K562 (cell line): Measurements from ENCODE around the gene KCTD1.

Source experiments
- CBX3 ChIP-seq, 2 experiments: IDR thresholded peaks; 1 replicate in 1 of 2; 2 replicates in 1 of 2; pipeline ENCODE4 v1.6.1; 2012; ENCODE audit warnings: inconsistent platforms in 2 of 2, low read length in 2 of 2, borderline replicate concordance in 1 of 2, control low read depth in 1 of 2
- CTCF ChIP-seq, 3 experiments: IDR thresholded peaks in 2 of 3; conservative IDR thresholded peaks in 1 of 3; 2 replicates each; pipeline ENCODE4 v1.5.1; 2011 to 2012; ENCODE audit warnings: low read length in 3 of 3, mild to moderate bottlenecking in 3 of 3, control low read depth in 2 of 3, improper control_type of control experiment in 1 of 3, inconsistent platforms in 1 of 3, low read depth in 1 of 3, mixed read lengths in 1 of 3, moderate library complexity in 1 of 3; ENCODE audit not compliant: insufficient read depth in 2 of 3
- SIRT6 ChIP-seq: IDR thresholded peaks from one replicate; pipeline ENCODE4 v1.6.1; 2012; ENCODE audit warnings: low read depth, mild to moderate bottlenecking, control low read depth, inconsistent platforms, low read length, moderate library complexity
- SIX5 ChIP-seq, 2 experiments: IDR thresholded peaks; 2 replicates each; pipeline ENCODE4 v1.6.1; 2011; ENCODE audit warnings: low read length in 2 of 2, borderline replicate concordance in 1 of 2, low read depth in 1 of 2, mild to moderate bottlenecking in 1 of 2, moderate library complexity in 1 of 2; ENCODE audit not compliant: insufficient read depth in 1 of 2
- TRIM25 ChIP-seq: fragments of 450-650 bp; IDR thresholded peaks from 2 replicates; pipeline ENCODE4 v1.7.0; 2016; ENCODE audit warnings: borderline replicate concordance
- ZNF589 ChIP-seq: fragments of 200-800 bp; sonication (Bioruptor generic); IDR thresholded peaks from 2 replicates; pipeline ENCODE4 v1.6.1; 2016; ENCODE audit warnings: low read depth, missing genetic modification characterization, missing compliant biosample characterization

- no peak for TF ChIP-seq CTCF (IDR thresholded peaks at IDR 0.05 in 2 of 3, conservative IDR thresholded peaks at IDR 0.05 in 1 of 3; ENCODE audit: insufficient read depth in 2 of 3, low read depth in 1 of 3, low read length in 3 of 3)
- no peak for TF ChIP-seq SIX5 (IDR thresholded peaks at IDR 0.05; ENCODE audit: borderline replicate concordance in 1 of 2, insufficient read depth in 1 of 2, low read depth in 1 of 2, low read length in 2 of 2)
- TF ChIP-seq CBX3 (IDR thresholded peaks at IDR 0.05; ENCODE audit: borderline replicate concordance in 1 of 2, low read length in 2 of 2): no peak
- no peak for TF ChIP-seq SIRT6
- TF ChIP-seq ZNF589: no peak
- no peak for TF ChIP-seq TRIM25
Measured at GRCh38 chr18:26419746-26420145, 128.6 kb downstream of the KCTD1 start.
